ENCODE results near the gene NXT1.

NXT1 gene

DNA sequence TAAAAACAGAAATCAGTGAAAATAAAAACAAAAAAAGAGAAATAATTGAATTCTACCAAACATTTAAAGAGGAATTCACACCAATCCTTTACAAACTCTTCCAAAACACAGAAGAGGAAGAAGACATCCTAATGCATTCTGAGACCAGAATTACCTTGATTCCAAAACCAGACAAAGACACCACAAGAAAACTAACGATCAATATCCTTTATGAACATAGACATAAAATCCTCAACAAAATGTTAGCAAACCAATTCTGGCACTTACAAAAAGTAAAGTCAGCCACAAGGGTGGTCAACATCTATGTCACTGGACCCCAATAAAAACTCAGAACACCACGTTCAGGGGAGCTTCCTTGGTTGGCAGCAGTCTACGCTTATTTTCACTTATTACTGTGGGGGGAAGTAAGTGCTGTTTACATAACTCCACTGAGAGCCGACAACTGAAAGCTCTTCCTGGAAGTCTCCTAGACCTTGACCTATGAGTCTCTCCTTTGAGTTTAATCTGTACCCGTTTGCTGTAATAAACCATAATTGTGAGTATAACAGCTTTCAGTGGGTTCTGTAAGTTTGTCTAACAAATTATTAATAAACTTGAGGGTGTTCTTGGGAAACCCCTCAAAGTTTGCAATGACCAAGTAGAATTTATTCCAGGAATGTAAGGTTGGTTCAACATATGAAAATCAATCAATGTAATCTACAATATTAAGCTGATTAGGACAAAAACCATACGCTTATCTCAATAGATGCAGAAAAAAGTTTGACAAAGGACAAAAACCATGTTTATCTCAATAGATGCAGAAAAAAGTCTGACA lies 35.9 kb downstream of the NXT1 start:
- no peak for DNase-seq (ENCODE audit: low read depth, low spot score)
- no peak overlapping the region for H3K27ac ChIP-seq

DNA sequence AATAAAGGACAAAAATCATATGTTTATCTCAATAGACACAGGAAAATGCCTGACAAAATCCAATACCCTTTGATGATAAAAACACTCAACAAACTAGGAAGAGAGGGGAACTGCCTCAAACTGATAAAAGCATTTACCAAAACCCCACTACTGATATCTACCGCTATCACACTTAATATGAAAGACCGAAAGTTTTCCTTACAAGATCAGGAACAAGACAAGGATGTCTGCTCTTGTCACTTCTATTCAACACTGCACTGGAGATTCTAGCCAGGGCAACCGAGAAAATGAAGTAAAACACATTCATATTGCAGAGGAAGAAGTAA lies 36.5 kb downstream of the NXT1 start:
- H3K27ac ChIP-seq: no peak overlapping the region
- DNase-seq (ENCODE audit: low read depth, low spot score): no peak

DNA sequence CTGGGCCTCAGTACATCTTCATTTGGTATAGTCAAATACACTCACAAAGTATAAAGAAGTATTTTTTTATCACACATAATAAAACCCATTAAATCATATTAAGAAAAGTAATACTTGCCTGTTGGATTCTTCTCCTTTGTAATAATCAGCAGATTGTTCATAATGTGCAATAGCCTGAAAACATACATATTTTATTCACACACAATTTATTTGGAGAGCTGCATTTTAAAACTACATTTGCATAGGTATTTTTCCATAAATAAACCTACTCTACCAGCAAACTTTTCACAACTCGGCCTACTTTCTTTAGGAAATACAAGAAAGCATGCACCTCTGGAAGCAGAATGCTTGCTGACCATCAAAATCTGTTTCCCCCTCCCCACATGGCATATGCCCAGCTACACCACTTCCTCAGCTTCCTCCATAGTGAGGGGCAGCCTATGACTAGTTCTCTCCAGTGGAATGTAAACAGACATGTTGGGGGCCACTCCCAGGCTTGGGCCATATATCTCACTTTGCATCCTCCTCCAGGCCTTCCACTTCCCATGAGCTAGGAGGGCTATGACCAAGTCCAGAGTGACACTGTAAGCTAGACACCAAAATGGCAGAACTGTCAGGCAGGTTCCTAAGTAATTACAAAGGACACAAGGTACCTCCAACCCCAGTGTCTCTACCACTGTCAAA lies 39.6 kb downstream of the NXT1 start:
- no peak overlapping the region for H3K27ac ChIP-seq
- no peak for DNase-seq (ENCODE audit: low read depth, low spot score)

DNA sequence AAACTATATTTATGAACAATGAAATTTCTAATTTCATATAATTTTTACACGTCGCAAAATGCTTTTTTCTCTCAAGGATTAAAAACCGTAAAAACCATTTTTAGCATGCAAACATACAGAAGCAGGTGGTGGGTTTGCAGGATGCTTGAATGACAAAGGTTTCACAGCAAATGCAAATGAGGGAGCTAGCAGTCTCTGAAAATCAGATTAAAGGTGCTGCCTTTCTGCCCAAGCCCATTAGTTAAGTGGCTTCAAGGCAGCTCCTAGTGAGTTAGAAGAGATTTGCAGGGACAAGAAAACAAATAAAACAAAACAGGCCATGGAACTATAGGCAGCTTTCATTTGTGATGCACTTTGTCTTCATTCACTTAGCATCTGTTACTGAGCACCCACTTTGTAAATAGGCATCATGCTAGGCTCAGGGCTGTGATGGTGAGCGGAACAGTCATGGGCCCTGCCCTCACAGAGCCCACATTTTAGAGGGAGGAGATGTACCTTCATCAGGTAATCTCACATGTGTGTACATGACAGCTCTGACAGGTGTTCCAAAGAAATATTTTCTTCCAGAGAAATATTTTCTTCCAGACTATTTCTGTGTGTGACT lies 41.2 kb downstream of the NXT1 start:
- no peak overlapping the region for H3K27ac ChIP-seq
- no peak for DNase-seq (ENCODE audit: low read depth, low spot score)

GRCh38 chr20:23393996-23394775 lies 43.6 kb downstream of the NXT1 start:
- no peak overlapping the region for H3K27ac ChIP-seq
- no peak for DNase-seq (ENCODE audit: low read depth, low spot score)

- no peak overlapping the region for H3K27ac ChIP-seq
- DNase-seq (ENCODE audit: low read depth, low spot score): no peak
Observed at GRCh38 chr20:23396950-23397627, 46.5 kb downstream of the NXT1 start.

DNA sequence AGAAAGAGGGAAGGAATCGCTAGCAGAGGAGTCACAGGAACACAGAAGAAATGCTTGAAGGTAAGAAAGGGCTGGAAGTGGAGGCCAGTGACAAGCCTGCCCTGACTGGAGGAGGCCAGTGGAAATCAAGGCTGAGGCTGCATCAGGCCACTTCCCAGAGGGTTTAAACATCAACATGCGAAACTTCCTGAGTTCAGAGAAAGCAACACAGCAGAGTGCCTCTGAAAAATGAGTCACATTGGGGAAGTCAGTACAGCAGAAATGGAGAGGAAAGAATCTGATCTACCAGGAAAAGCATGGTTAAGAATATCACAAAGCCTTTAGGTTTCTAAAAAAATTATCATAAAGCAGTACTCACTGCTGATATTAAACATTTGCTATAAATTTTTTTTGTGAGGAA lies 47.4 kb downstream of the NXT1 start:
- no peak overlapping the region for H3K27ac ChIP-seq
- DNase-seq (ENCODE audit: low read depth, low spot score): no peak

- no peak for DNase-seq (ENCODE audit: low read depth, low spot score)
- no peak overlapping the region for H3K27ac ChIP-seq
Observed at GRCh38 chr20:23399568-23400241, 49.1 kb downstream of the NXT1 start.

- H3K27ac ChIP-seq: no peak overlapping the region
- DNase-seq (ENCODE audit: low read depth, low spot score): no peak
Observed at GRCh38 chr20:23401051-23401450, 50.5 kb downstream of the NXT1 start.

GRCh38 chr20:23403751-23404150 lies 53.2 kb downstream of the NXT1 start:
- no peak for DNase-seq (ENCODE audit: low read depth, low spot score)
- no peak overlapping the region for H3K27ac ChIP-seq

- DNase-seq (ENCODE audit: low read depth, low spot score): peak; percentile 45
- H3K27ac ChIP-seq: no peak overlapping the region
Observed at GRCh38 chr20:23404196-23404595, 53.6 kb downstream of the NXT1 start.
